SHP77 (cell line): ENCODE measurements around the gene SYT1.
A peak's percentile ranks its signal among the peaks of the same experiment; 100 is the strongest.
"Not testable (repeated sequence)": the region's sequence is repeated elsewhere in the genome, so short reads cannot be mapped to it uniquely, and the experiment has no call there.

Experiments
- DNase-seq, 2 experiments: peaks; one replicate each; lab custom pipeline; 2025; lab: John Stamatoyannopoulos, UW

Gene SYT1

DNA sequence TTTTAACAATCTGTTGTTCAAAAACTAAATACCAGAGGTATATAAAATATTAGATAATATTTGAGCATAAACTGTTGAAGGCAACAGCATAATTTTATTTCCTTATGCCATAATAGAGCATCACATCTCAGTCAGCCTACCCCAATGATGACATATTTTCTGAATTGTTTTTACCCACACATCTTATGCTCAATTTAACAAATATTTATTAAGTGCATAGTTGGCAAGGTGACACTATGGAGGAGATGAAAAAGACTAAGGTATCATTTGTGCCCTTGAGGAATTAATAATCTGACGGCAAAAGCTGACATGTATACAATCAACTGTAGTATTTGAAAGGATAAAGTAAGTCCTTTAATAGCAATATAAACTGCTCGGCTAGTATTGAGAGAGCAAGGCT is 102.4 kb downstream of the SYT1 start:
- no peak for DNase-seq

DNA sequence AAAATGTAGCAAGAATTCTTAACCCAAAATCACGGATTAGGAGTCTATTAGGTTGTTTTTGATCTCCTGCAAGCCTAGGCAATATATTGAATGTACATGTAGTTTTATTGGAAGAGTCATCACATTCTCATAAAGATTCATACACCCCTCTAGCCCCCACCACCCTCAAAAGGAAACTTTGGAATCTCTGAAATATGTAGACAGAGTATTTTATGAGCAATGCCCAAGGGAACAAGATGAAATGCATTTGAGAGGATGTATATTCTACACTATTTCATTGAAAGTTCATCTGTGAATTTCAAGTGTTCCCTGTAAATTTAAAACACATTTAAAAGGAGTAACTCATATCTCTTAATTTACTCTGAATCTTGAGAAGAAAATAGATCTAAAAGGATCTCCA is 103.7 kb downstream of the SYT1 start:
- no peak for DNase-seq

DNA sequence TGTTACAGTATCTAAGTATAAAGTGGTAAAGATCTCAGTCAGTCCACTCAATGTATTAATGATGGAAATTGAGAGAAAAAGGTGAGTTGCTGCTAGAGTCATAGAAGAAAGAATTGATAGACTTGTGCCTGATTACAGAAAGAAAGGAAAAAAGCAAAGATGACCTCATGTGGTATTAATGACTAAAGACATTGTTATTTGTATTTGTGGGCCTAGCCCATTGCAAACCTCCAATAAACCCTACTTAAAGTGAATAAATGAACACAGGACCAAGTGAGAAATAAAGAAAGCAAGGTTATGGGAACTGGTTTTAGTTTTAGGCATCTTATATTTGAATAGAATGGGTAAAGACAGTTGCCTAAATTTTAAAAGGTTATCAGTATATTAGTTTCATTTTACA is 105.5 kb downstream of the SYT1 start:
- no peak for DNase-seq

DNA sequence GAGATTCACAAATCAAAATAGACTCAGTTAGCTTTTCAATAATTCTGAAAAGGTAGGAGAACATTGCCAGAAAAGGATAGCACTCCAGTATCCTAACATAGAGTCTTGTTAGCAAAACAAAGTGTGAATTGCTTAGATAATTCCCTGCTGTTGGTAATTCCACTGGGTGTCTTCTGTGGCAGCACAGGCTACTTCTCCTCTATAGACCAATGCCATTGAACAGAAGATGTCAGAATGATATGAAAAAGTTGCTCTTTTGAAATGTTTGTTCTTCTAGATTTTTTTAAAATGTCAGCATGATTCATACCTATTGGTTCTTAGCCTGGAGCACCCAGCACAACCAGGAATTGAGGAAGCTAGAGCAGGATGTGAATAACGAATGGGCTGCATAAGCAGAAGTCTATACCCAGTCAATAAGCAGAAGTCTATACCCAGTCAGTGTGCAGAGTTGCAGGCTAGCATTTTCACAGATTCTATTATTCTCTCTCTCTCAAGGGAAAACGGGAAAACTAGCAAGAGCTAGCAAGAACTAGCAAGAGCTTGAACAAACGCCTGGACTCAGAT is 112.8 kb downstream of the SYT1 start:
- no peak for DNase-seq

DNA sequence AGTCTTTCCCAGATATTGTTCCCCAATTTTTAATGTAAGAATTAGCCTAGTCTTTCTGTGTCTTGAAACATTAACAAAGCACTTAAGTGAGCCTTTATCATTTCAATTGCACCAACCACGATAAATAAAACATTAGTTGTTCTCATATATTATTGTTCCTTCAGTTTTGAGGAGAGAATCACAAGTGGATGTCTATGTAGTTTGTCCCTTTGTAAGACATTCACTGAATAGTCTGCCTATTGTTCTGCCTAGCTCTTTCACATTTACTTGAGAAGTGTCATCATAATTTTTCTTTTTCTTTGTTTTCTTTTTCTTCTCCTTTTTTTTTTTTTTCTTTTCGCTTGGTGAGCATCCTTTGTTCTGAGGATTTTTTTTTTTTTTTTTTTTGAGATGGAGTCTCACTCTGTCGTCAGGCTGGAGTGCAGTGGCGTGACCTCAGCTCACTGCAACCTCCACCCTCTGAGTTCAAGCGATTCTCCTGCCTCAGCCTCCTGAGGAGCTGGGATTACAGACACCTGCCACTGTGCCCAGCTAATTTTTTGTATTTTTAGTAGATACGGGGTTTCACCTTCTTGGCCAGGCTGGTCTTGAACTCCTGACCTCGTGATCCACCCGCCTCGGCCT is 129.7 kb downstream of the SYT1 start:
- DNase-seq, result no peak

DNA sequence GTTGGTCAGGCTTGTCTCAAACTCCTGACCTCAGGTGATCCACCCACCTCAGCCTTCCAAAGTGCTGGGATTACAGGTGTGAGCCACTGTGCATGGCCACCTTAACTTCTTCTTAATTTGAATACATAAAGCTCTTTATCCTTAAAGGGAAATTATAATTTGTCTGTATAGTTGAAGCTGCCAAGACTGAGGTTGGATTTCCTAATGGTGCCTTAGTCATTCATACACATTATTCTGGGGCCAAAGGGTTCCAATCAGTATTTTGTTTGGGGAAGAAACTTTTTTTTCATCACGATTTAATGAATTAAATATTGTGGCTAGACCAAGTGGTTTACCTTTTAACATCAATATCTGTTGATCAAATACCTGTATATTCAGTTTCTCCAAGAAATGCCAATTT is 135.9 kb downstream of the SYT1 start:
- DNase-seq, result no peak

DNA sequence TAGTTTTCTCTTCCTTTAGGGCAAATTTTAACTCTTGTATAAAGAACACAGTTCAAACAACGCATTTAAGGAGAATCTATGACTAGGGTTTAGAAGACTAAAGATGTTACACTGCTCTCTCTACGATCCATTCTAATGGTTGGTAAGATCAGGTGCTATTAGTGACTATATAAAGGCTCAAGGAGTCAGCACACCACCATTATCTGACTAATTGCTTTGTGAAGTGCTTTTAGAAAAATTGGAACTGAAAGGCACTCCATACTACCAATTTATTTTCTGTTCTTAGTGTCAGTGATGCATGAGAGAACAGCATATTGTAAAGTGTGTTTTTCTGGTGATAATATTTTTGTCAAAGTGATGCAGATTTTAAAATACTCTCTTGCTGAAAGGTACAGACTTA is 136.8 kb downstream of the SYT1 start:
- no peak for DNase-seq

DNA sequence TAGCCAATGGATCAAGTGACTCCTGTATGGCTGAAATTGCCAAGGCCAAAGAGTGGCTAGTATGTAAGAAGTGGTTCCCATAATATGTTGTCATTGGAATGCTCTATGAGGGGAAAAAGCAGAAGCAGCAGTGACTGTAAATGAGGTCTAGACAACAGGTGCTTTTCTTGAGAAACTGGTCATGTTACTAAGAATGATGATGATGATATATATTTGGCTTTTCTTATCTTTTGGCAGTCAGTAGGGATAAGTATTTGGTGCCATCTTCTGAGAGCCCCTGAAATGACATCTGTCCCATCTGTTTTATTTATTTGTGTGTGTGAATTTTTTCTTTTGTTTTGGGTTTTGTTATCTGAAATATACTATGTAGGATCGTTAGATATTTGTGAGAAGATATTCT is 141.7 kb downstream of the SYT1 start:
- no peak for DNase-seq

DNA sequence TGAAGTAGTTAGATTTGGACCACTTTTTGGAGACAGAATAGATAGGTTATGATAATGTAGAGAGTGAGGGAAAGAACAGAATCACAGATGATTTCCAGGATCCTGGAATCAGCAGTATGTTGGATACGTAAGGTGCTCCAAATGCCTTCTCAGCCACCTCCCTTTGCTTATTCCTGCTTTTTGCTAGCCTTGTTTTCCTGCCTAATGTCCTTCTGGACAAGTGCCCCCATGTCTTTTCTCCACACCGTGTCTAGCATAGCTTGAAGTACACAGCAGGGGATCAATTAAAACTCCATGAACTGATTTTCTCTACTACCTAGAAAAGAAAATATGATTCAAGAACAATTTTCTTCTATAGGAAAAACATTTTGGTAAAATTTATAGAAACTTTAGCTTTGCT is 144.0 kb downstream of the SYT1 start:
- no peak for DNase-seq

DNA sequence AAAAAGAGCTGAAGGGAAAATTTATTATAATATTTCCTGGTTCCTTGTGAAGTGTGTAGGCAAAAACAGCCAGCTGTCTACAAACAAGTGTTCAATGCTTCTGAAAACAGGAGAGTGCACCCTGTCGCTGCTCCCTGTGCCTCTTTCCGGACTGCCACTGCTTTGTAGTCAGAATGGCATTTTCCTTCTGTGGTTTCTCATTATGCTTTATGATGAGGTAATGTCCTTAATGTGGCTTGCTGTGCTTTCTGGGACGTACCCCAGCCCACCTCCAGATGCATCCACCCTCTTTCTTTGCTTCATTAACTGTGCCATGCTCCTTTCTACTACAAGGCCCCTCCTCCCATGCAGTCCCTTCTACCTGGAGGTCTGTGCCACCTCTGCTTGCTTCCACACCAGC is 148.1 kb downstream of the SYT1 start:
- DNase-seq, result no peak

DNA sequence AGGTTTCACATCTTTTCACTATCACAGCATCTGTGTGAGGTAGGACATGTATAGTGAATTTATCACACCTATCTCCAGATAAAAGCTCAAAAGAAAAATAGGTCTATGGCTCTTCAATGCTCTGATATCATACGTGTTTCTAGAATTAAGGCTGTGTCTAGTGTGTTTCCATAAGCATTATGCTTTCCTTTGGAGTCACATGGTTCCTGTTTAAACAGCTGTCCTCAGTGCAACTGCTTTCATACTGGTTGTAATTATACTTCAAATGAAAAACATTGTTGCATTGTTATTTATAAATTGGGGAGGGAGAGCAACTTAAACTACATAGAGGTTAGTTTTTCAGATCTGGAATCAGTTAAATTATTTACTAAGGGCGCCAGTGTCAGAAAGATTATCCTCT is 151.6 kb downstream of the SYT1 start:
- DNase-seq, result peak; percentile 83 to 87

DNA sequence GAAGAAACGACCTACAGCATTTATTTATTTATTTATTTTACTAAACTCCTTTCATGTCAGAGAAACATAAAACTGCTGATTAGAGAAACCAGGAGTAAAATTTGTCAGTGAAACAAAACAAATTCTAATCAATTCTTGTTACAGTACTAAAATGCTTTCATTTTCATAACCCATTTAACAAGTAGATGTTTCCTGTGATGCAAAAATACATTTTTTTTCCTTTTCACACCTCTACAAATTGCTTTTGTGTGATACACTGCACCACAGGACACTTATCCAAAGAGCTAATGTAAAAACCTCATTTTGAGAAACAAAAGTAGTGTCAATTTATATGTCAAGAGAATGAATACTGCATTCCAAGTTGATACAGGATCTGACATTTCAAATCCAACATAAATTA is 155.1 kb downstream of the SYT1 start:
- DNase-seq, result no peak

DNA sequence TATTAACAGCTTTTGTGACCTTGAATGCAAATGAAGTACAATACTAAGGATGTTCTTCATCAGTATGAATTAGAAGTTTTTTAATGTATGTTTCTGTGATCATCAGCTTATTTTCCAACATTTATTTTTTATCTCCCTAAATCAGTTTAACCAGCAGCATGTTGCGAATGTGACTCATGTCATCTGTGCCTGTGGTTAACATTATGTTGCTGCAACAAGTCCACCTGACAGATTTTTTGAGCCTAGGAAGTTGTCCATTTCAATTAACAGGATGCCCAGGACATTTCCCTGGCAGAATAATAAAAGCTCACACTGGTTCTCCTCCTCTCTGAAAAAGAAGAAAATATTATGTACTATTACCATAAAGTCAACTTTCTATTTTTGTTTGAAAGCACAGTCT is 155.5 kb downstream of the SYT1 start:
- no peak for DNase-seq

DNA sequence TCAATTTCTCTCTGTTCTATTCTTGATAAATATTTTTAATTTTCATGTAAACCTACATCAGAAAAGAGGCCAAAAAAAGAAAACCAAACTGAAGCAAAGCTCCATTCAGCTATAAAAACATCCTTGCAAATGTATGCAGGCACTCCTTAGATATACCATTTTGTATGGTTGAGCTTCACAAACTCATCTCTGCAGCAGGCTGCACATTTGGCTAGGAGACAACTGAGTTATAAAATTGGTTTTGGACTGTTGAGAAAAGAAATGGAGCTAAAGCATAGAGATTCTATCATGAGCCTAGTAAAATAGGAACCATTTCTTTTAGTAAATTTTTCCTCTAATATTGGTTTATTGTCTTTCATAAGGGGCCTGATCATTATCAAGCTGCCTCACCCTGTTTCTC is 156.4 kb downstream of the SYT1 start:
- DNase-seq, result no peak

DNA sequence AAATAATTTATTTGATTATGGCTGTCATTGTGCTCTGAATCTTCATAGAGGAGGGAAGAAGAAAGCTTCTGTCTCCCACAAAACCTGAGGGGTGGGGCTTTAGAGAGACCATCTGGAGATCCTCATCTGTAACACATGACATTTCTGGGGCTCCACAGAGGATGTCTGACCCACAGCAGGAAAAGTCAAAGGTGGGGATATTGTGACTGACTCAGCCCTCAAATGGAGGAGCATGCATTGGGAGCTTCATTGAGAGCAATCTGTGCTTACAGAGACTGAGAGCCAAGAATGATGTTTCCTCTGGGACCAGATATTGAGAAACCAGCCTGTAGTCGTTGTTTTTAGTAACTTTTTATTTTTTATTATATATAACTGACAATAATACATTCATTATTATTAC is 158.7 kb downstream of the SYT1 start:
- DNase-seq, result no peak

DNA sequence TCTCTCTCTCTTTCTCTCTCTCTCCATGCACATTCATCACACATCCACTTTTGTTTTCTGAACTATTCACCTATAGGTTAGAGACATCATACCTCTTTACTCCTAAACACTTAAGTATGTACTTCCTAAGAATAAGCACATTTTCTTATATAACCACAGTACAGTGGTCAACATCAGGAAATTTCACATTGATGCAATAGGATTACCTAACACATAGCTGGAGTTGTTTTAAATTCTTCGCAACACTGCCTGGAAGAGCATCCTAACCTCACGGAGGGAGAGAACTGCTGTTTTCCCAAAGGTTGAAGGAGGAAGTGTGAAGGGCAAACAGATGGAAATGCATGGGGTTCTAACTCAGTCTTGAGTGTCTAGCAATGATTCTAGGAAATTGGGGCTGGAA is 159.2 kb downstream of the SYT1 start:
- no peak for DNase-seq

DNA sequence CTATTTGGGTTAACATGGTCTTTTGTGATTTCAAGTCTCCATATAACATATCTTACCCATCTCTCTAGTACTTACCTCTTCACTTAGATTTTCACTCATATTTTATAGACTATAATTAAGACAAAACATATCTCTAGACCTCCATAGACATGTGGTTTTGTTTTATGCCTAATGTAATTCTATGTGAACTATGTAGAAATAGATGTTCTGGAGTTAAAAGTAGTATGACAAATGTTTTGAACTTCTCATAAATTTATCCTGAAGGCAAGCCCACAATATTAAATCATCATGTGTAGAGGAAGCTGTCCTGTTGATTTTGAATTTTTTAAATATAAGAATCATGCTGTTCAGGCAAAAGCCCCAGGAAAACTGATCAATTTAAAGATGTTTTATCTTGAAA is 169.2 kb downstream of the SYT1 start:
- DNase-seq, result no peak

DNA sequence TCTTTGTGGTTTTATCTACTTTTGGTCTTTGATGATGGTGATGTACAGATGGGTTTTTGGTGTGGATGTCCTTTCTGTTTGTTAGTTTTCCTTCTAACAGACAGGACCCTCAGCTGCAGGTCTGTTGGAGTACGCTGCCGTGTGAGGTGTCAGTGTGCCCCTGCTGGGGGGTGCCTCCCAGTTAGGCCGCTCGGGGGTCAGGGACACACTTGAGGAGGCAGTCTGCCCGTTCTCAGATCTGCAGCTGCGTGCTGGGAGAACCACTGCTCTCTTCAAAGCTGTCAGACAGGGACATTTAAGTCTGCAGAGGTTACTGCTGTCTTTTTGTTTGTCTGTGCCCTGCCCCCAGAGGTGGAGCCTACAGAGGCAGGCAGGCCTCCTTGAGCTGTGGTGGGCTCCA is 180.2 kb downstream of the SYT1 start:
- not testable (repeated sequence) for DNase-seq

DNA sequence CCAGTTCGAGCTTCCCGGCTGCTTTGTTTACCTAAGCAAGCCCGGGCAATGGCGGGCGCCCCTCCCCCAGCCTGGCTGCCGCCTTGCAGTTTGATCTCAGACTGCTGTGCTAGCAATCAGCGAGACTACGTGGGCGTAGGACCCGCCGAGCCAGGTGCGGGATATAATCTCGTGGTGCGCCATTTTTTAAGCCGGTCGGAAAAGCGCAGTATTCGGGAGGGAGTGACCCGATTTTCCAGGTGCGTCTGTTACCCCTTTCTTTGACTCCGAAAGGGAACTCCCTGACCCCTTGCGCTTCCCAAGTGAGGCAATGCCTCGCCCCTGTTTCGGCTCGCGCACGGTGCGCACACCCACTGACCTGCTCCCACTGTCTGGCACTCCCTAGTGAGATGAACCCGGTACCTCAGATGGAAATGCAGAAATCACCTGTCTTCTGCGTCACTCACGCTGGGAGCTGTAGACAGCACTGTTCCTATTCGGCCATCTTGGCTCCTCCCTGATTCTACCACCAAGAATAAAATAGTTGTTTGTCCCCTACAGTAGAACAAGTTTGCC is 180.7 kb downstream of the SYT1 start:
- DNase-seq, result peak; percentile 54 to 74

DNA sequence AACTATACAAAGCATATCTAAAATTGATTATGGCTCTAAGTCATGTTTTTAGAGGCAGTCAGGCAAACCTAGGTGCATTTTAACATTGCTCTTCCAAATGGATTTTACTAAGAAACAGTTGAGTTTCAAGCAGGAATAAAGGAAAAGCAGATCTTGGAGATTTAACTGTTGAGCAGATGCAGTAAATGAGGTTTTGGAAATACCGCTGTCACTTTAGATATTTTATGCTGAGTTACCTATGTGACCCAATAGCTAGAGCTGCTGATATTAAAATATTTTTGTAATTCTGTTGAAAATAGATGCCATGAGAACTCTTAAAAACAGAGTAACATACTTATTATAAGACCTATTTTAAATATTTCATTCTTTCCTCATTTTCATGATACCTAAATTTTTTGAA is 181.4 kb downstream of the SYT1 start:
- no peak for DNase-seq

DNA sequence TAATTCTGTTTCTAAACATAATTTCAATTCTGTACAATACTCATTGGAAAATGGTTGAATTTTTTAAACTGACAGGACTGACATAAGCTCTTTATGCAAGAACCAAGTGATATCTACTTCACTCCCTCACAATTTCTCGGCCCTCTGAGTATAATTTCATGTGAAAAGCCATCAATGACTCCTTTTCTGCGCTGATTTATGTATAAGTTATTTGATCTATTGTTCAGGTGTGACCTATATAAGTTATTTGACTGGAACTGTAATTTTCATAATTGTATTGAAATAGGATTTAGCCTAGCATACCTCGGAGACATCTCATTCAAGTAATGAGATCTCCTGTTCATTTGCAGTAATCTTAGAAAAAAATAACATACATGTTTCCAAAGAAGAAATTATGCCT is 184.4 kb downstream of the SYT1 start:
- DNase-seq, result no peak

DNA sequence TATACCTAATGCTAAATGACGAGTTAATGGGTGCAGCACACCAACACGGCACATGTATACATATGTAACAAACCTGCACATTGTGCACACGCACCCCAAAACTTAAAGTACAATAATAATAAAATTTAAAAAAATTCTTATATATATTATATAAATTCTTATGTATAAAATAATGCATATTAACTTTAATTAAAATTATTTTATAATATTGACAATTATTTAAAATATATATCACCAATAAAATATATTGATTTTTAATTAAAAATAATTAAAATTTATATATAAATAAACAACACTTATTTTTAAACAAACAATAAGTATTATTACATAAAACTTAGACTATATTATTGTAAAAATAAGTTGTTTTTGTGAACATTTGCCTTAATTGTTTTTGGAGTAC is 188.8 kb downstream of the SYT1 start:
- no peak for DNase-seq

DNA sequence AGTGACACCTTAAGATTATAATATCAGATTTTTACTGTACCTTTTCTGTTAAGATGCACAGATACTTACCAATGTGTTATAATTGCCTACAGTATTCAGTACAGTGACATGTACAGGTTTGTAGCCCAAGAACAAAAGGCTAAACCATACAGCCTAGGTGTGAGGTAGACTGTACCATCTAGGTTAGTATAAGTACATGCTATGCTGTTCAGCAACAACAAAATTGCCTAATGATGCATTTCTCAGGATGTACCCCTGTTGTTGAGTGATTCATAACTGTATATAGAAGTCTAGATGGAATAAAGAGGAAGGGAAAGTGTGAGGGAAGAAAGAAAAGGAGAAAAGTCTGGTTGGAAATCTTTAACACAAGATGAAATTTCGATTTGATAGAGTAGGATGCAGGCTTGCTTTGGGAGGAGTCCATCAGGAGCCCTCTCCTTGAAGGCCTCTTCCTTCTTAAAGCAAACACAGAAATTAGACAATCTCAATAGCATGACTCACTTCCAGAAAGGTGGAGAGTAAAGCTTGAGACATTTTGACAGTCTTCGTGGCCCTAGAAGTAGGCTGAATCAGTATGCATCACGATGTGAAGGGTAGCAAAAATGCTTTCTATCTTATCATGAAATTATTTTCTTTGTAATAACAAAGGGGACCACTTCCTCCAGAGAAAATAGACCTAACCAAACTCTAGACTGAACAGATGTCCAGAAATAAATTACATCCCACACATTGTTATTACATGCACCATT is 191.5 kb downstream of the SYT1 start:
- DNase-seq, result no peak

DNA sequence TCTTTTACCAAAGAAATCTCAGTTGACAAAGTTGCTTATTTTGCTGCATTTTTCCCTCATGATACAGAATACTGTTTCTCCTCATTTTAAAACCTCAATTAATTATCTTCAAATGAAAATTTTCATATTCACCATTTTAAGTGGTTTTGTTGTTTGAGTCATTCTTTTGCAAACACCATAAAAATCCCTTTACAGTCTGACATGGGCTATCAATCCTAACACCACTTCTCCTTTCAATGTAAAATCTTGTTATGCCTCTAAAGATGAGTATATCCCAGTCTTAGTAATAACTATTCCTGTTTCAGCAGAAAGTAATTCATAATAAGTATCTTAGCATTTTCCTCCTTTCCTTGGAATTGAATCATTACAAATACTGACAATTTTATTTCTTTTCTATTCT is 192.2 kb downstream of the SYT1 start:
- DNase-seq, result no peak
